A549 treated with ZK216348 at 1 μM for 4 hours (cell line): ENCODE measurements around the gene COQ7. TPM values are rescaled to one million over a fixed set of nuclear protein-coding genes. Genes with fewer than 3 reads are reported as not detected.

Experiments used
- total RNA-seq: library from RNA; stranded (reverse); fragments of 200-300 nt; extraction: Qiagen RNA extraction; gene quantifications from 5 replicates; pipeline ENCODE4 v1.2.3, GENCODE V29; 2022; ENCODE audit warnings: low read depth

The COQ7 gene
- 16.8 to 27.3 TPM (median 23.4 TPM) in 5 replicates for total RNA-seq

DNA sequence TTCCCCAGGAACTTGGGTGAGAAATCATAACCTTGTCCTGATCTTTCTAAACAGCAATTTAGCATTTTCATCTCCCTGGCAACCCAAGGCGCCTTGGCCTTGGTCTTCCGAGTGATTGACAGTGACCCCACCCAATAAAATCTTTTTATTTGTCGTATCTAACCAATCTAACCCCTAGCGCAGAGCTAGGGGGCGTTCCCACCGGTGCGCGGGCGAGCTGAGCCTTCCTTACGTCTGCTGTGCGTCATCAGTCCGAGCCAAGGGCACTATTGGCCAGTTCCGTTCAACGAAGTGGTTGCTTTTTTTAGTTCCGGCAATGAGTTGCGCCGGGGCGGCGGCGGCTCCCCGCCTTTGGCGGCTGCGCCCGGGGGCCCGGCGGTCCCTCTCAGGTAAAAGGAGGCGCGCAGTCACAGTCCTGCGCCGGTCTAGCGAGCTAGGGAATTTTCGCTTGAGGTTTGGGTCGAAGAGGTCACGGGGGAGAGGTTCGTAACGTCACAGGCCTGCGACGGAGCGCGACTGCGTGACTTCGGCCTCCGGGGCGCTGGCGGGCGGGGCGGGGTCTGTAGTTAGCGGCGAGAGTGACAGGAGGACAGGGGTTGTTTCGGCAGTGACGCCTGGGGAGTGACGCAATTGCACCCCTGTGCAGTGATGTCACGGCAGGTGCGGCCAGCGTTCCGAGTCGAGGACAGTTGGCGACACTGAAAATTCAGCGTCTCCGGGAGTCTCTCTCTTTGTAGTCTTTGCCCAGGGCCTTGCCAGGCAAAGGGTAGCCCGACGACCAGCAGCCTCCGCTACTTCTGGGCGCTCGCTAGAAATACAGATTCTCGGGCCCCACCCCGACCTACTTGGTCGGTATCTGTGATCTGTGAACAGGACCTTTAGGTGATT, at the start of gene COQ7:
Gene COQ7, plus strand, starts transcription at position 266 of the 888 bp plus-strand sequence. Its CDS starts 51 bp downstream, at position 317.

GRCh38 chr16:19113577-19114358, 46.4 kb downstream of the COQ7 start, which contains the start of gene ITPRIPL2:
ITPRIPL2 (plus strand) TSS chr16:19113964; CDS start chr16:19114462, 498 bp downstream.

Other genes with a start within 250 kb of the COQ7 start
- gene SMG1, start 141.2 kb upstream of the COQ7 start, total RNA-seq = 11.8 to 27.0 TPM (median 19.8 TPM) in 5 replicates
- 6.9 to 10.5 TPM (median 8.7 TPM) in 5 replicates for gene TMC7, start 83.7 kb upstream of the COQ7 start, total RNA-seq
- 8.8 to 19.4 TPM (median 16.0 TPM) in 5 replicates for gene ITPRIPL2, start 46.4 kb downstream of the COQ7 start, total RNA-seq
- gene SYT17, start 100.6 kb downstream of the COQ7 start, total RNA-seq = 10.7 to 15.4 TPM (median 12.7 TPM) in 5 replicates
- 0.06 to 0.22 TPM (median 0.09 TPM) in 4 of 5 replicates, not detected in the other for gene CLEC19A, start 218.1 kb downstream of the COQ7 start, total RNA-seq